KMS-11 (cell line): ENCODE measurements around the gene C3orf33.

ENCODE experiments used
- H2AFZ ChIP-seq: fragments of 200-600 bp; sonication (generic); 2 replicates; pipeline ENCODE4 v1.6.1; 2016; ENCODE audit warnings: antibody characterized with exemption, mixed run types, low read depth
- H3K27ac ChIP-seq: fragments of 200-600 bp; sonication (generic); 2 replicates; pipeline ENCODE4 v1.6.1; 2016; ENCODE audit warnings: mild to moderate bottlenecking, mixed run types
- H3K27me3 ChIP-seq: fragments of 200-600 bp; sonication (generic); 2 replicates; pipeline ENCODE4 v1.6.1; 2017; ENCODE audit warnings: mild to moderate bottlenecking, low read depth, mixed run types, moderate library complexity; ENCODE audit not compliant: insufficient read depth
- H3K36me3 ChIP-seq: fragments of 200-600 bp; sonication (generic); 2 replicates; pipeline ENCODE4 v1.6.1; 2017; ENCODE audit warnings: mild to moderate bottlenecking, mixed run types; ENCODE audit not compliant: insufficient read depth
- H3K4me1 ChIP-seq: fragments of 200-600 bp; sonication (generic); 2 replicates; pipeline ENCODE4 v1.6.1; 2016; ENCODE audit warnings: mild to moderate bottlenecking, low read depth, mixed run types; ENCODE audit not compliant: poor library complexity, severe bottlenecking
- H3K4me2 ChIP-seq: fragments of 200-600 bp; sonication (generic); 2 replicates; pipeline ENCODE4 v1.7.0; 2016; ENCODE audit warnings: mild to moderate bottlenecking, mixed run types
- H3K4me3 ChIP-seq: fragments of 200-600 bp; sonication (generic); IDR thresholded peaks from 2 replicates; pipeline ENCODE4 v1.6.1; 2017; ENCODE audit warnings: low read depth, low read length, mixed read lengths; ENCODE audit not compliant: insufficient read depth
- H3K79me2 ChIP-seq: fragments of 200-600 bp; sonication (generic); 2 replicates; pipeline ENCODE4 v1.6.1; 2016; ENCODE audit warnings: low read depth, mixed run types; ENCODE audit not compliant: insufficient read depth
- H3K9ac ChIP-seq: fragments of 200-600 bp; sonication (generic); 2 replicates; pipeline ENCODE4 v1.6.1; 2016; ENCODE audit warnings: mild to moderate bottlenecking, mixed run types
- H4K20me1 ChIP-seq: fragments of 200-600 bp; sonication (generic); 2 replicates; pipeline ENCODE4 v1.6.1; 2016; ENCODE audit warnings: mild to moderate bottlenecking, mixed run types; ENCODE audit not compliant: insufficient read depth
- TF ChIP-seq, protein P1 (sequence below): fragments of 200-600 bp; sonication (generic); conservative IDR thresholded peaks from 2 replicates; pipeline ENCODE4 v1.6.1; 2017; ENCODE audit warnings: low read depth, mild to moderate bottlenecking, antibody characterized with exemption, low read length, moderate library complexity, mixed read lengths

Gene C3orf33

DNA sequence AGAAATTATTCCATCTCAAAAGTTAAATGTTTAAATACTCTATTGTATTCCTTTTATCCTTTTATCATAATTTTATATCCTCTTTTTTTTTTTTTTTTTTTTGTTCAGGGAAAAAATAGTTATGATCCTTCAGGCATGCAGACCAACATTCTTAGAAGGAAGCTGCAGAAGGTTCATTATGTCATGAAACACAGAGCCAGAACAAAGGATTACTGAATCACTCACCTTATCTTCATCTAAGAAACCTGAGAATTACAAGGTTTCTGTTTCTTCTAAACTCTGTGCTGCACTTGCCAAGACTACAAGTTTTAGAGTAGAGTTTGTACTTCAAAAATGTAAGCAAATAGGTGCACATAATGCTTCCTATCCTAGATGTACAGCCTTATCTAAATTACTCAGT lies 64.5 kb downstream of the C3orf33 start:
- H3K27ac ChIP-seq = no peak overlapping the region
- TF ChIP-seq, protein P1, sequence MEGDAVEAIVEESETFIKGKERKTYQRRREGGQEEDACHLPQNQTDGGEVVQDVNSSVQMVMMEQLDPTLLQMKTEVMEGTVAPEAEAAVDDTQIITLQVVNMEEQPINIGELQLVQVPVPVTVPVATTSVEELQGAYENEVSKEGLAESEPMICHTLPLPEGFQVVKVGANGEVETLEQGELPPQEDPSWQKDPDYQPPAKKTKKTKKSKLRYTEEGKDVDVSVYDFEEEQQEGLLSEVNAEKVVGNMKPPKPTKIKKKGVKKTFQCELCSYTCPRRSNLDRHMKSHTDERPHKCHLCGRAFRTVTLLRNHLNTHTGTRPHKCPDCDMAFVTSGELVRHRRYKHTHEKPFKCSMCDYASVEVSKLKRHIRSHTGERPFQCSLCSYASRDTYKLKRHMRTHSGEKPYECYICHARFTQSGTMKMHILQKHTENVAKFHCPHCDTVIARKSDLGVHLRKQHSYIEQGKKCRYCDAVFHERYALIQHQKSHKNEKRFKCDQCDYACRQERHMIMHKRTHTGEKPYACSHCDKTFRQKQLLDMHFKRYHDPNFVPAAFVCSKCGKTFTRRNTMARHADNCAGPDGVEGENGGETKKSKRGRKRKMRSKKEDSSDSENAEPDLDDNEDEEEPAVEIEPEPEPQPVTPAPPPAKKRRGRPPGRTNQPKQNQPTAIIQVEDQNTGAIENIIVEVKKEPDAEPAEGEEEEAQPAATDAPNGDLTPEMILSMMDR = no peak
- H3K79me2 ChIP-seq = no peaks in the 10 kb centered on the region

DNA sequence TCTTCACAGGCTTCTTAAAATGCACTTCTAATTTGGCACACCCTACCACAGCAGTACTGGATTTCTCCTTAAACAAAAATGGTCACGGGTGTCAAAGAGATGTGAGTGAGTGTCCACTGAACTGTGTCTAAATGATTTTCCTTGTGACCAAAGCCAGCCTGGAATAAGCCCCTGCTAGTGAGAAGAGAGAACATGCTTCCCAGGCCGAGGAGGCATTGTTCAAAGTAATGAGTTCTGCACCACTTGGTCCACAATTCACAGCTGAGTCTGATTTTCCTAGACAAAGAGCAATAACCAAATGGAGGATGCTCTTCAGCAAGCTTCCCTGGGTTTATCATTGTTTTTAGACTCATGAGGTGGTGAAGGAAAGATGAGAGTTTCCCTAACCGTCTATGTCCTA lies 65.0 kb downstream of the C3orf33 start:
- no peak overlapping the region for H3K4me2 ChIP-seq
- H3K4me1 ChIP-seq = peaks cover 6% of the 10 kb centered on the region
- no peaks in the 10 kb centered on the region for H3K27me3 ChIP-seq
- no peak overlapping the region for H3K27ac ChIP-seq
- no peak overlapping the region for H3K9ac ChIP-seq
- TF ChIP-seq, protein P1 = no peak
- H2AFZ ChIP-seq = no peak overlapping the region
- no peaks in the 10 kb centered on the region for H3K79me2 ChIP-seq
- no peaks in the 10 kb centered on the region for H4K20me1 ChIP-seq
- no peak overlapping the region for H3K4me3 ChIP-seq
- H3K36me3 ChIP-seq = no peaks in the 10 kb centered on the region

More for the DNA sequence above, 64.5 kb downstream of the C3orf33 start:
- Histone ChIP-seq H3K27me3 (no peaks in the 10 kb centered on the region), H3K36me3 (no peaks in the 10 kb centered on the region), H4K20me1 (no peaks in the 10 kb centered on the region), H3K4me1 (peaks cover 6% of the 10 kb centered on the region), H2AFZ (no peak overlapping the region), H3K4me3 (no peak overlapping the region), H3K9ac (no peak overlapping the region), H3K4me2 (no peak overlapping the region)

DNA sequence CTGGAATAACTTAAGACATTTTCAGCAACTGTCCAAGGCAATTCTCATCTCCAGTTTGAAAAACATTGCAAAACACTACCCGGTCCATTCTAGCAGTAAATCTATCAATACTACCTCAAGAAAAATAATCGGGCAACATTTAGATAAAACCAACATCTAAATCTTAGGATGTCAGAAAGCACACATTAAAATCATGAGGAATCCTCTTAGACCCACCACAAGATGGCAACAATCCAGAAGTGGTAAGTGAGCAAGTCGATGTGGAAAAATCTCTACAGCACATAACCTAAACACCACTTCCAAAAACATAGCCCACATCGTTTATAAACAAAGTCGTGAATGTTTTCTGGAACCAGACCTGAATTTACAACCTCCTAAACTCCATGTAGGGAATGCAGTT lies 66.9 kb downstream of the C3orf33 start:
- Histone ChIP-seq H4K20me1 (no peaks in the 10 kb centered on the region), H3K27ac (no peak overlapping the region), H3K9ac (no peak overlapping the region), H3K4me2 (no peak overlapping the region), H3K4me1 (peaks cover 3% of the 10 kb centered on the region), H3K4me3 (no peak overlapping the region), H3K79me2 (no peaks in the 10 kb centered on the region), H2AFZ (no peak overlapping the region), H3K27me3 (no peaks in the 10 kb centered on the region), H3K36me3 (no peaks in the 10 kb centered on the region)
- TF ChIP-seq, protein P1 = no peak

DNA sequence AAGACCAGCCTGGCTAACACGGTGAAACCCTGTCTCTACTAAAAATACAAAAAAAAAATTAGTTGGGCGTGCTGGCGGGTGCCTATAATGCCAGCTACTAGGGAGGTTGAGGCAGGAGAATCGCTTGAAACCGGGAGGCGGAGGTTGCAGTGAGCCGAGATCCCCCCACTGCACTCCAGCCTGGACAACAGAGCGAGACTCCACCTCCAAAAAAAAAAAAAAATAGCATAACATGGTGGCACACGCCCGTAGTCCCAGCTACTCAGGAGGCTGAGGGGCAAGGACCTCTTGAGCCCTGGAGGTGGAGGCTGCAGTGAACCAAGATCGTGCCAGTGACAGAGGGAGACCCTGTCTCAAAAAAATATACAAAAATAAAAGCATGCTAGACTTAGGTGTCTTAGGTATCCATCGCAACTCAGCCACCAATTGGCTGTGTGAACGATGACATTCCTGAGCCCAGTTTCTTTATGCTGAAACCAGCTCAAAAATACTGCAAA lies 67.5 kb downstream of the C3orf33 start:
- Histone ChIP-seq H3K4me1 (peaks cover 2% of the 10 kb centered on the region), H4K20me1 (no peaks in the 10 kb centered on the region), H3K79me2 (no peaks in the 10 kb centered on the region), H3K4me2 (no peak overlapping the region), H3K9ac (no peak overlapping the region), H3K27me3 (no peaks in the 10 kb centered on the region), H3K4me3 (no peak overlapping the region), H3K36me3 (no peaks in the 10 kb centered on the region), H3K27ac (no peak overlapping the region), H2AFZ (no peak overlapping the region)
- TF ChIP-seq, protein P1 = no peak
